GM12892 (cell line): ENCODE data around the gene RET.
"Not testable (repeated sequence)": the region's sequence is repeated elsewhere in the genome, so short reads cannot be mapped to it uniquely, and the experiment has no call there.

Experiments
- DNase-seq: peaks from one replicate; pipeline ENCODE4 v3.0.0; 2011; ENCODE audit not compliant: insufficient read length
- FAIRE-seq: peaks from 2 replicates; lab custom pipeline; 2011; peaks lifted over from hg19 to GRCh38; lab: Jason Lieb, UNC
- POLR2A ChIP-seq: IDR thresholded peaks from 2 replicates; pipeline ENCODE4 v1.6.1; 2011; ENCODE audit warnings: low read depth, low read length, control low read depth
- POLR2AphosphoS5 ChIP-seq: IDR thresholded peaks from 2 replicates; pipeline ENCODE4 v1.6.1; 2011; ENCODE audit warnings: low read depth, low read length, control low read depth
- TAF1 ChIP-seq: IDR thresholded peaks from 2 replicates; pipeline ENCODE4 v1.6.1; 2011; ENCODE audit warnings: low read depth, mild to moderate bottlenecking, control low read depth, low read length, borderline replicate concordance

RET gene

GRCh38 chr10:43091846-43092245, 15.0 kb downstream of the RET start:
- TF ChIP-seq POLR2AphosphoS5 = no peak
- no peak for TF ChIP-seq TAF1
- no peak for TF ChIP-seq POLR2A
- FAIRE-seq (no peak), DNase-seq (no peak)

- FAIRE-seq = no peak
- DNase-seq = no peak
- TF ChIP-seq TAF1 (no peak), POLR2A (no peak), POLR2AphosphoS5 (no peak)
These were observed 16.7 kb downstream of the RET start for GRCh38 chr10:43093423-43094076.

GRCh38 chr10:43094085-43094484, 17.2 kb downstream of the RET start:
- DNase-seq = no peak
- FAIRE-seq = no peak
- TF ChIP-seq TAF1 = no peak
- no peak for TF ChIP-seq POLR2A
- no peak for TF ChIP-seq POLR2AphosphoS5

GRCh38 chr10:43099339-43099738, 22.5 kb downstream of the RET start:
- not testable (repeated sequence) for FAIRE-seq, DNase-seq

- FAIRE-seq = no peak
- no peak for DNase-seq
- no peak for TF ChIP-seq POLR2A
- no peak for TF ChIP-seq POLR2AphosphoS5
- no peak for TF ChIP-seq TAF1
These were observed 23.1 kb downstream of the RET start for GRCh38 chr10:43099928-43100327.

- TF ChIP-seq TAF1 = no peak
- no peak for TF ChIP-seq POLR2A
- no peak for TF ChIP-seq POLR2AphosphoS5
- DNase-seq (no peak), FAIRE-seq (no peak)
These were observed 23.5 kb downstream of the RET start for GRCh38 chr10:43100366-43100765.

GRCh38 chr10:43102063-43102828, 25.4 kb downstream of the RET start:
- DNase-seq (no peak), FAIRE-seq (no peak)
- TF ChIP-seq POLR2AphosphoS5 (no peak), TAF1 (no peak), POLR2A (no peak)

GRCh38 chr10:43105102-43105955, 28.5 kb downstream of the RET start:
- FAIRE-seq = peak; percentile 96
- TF ChIP-seq POLR2AphosphoS5 (no peak), TAF1 (no peak), POLR2A (no peak)
- peak; percentile 92 for DNase-seq

GRCh38 chr10:43105956-43106229, 29.0 kb downstream of the RET start:
- FAIRE-seq = no peak
- DNase-seq = no peak
- no peak for TF ChIP-seq TAF1
- TF ChIP-seq POLR2AphosphoS5 = no peak
- no peak for TF ChIP-seq POLR2A

GRCh38 chr10:43106256-43107091, 29.6 kb downstream of the RET start:
- no peak for TF ChIP-seq TAF1
- no peak for TF ChIP-seq POLR2A
- no peak for TF ChIP-seq POLR2AphosphoS5
- no peak for DNase-seq
- no peak for FAIRE-seq

GRCh38 chr10:43108951-43109350, 32.1 kb downstream of the RET start:
- TF ChIP-seq TAF1 = no peak
- TF ChIP-seq POLR2A = no peak
- TF ChIP-seq POLR2AphosphoS5 = no peak
- DNase-seq = no peak
- FAIRE-seq = no peak
